ENCODE results near the gene ANKRD34B.

Gene ANKRD34B

DNA sequence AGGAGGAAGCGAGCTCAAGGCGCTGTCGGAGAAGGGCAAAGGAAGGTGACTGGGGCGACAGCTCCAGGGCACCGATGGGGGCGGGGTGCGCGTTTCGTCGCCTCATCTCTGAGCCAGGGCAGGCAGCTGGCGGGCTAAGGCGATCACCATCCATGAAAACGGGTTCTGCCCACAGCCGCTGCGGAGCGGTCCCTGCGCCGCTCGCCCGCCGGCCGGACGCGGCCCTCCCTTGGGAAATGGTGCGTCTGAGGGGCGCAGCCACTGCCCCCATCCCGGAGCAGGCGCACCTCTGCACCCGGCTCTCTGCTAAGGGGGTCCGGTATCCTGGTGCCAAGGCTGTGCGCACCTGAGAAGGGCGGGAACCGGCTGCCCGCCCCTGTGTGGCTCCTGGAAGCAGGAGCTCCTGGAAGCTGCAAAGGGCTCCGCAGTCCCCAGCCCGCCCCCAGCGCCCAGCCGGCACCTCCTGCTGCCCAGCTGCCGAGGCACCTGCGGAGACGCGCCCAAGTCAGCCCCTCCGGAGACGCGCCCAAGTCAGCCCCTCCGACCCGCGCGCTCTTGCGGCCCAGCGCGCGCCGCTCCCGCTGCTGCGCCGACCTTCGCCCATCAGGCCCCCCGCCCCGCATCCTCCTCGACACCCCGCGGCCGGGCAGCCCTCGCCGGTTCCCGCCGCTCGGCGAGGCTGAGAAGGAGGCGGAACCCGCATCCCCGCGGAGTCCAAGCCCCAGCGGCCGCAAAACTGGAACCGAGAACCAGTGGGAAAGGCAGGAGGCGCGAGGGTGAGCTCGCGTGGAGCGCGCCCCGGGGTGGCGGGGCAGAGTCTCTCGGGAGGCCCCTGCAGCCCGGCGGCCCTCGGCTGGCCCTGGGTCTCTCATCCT, 757 bp downstream of the ANKRD34B start:
- DNase-seq (ENCODE audit: low spot score) = peak; percentile 58

DNA sequence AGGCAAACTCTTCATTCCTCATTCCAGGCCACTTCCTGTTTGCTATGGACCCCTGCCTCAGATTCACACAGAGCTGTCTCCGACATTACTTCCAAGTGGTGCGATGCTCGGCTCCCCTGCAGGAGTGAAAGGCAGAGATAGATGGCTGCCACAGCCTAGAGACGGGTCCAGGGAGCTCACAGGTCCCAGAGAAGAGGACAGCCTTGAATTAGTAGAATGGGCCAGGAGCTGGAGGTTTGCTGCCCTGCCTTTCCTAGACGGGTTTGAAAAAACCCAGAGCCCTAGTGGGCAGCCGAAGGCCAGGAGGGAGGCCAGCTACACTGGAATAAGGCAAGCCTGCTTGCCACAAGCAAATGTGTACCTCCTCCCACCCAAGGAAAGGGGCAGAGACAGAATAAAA, 1.8 kb downstream of the ANKRD34B start:
- no peak for DNase-seq (ENCODE audit: low spot score)

DNA sequence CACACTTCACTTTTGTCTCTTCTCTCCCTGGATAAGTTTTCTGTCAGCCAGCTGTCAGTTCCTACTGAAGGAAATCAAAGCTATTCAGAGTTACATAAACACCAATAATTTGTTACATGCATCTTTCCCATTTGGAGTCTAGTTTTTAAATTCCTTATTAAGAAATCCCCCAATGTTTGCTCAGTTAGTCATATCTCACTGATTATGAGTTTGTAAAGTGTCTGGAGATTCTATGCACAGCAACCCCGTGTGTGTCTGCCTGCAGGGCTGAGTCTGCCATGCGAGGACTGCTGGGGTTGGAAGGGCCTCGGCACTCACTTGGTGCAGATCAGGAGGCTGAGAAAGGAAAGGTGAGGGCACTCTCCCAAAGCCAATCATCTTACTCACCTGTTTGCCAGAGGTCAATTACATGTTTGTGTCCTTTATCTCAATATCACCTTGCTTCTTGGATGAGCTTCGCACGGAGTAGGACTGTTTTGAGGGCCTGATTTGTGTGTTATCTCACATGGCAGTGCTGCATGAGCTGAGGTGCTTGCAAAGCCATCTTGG, 3.3 kb downstream of the ANKRD34B start:
- no peak for DNase-seq (ENCODE audit: low spot score)

DNA sequence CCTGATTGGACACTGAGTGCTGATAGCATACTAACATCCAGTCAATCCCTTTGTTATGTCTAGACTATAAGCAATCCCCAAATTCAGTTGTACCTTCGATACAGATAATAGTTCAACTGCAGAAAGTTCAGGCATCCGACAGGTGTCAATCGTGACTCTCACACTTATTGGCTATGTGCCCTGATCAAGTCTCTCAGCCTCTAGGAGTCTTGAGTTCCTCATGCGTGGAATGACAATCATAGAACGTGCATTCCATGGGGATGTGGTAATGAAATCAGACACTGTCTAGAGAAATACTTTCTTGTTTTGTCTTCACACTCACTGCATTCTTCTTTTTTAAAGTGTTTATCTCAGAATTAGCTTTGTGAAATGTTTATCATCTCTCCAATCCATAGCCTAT, 4.8 kb downstream of the ANKRD34B start:
- no peak for DNase-seq (ENCODE audit: low spot score)

DNA sequence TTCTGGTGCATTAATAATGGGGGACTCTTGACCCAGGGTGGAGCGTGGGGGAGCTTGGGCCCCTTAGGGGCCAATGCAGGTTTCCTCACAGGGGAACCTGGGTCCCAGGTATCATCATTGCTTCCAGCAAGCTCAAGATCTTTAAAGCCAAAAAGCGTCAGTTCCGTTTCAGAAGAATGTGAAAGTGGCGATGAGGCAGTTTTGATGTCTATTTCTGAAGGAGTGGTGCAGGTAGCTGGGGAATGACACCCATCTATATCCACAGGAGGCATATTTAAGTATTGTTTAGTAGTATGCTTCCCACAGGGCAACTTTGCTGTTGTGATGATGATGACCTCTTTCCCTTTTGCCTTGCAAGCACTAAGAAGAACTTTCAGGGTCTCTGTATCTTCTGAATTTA, 10.8 kb downstream of the ANKRD34B start:
- DNase-seq (ENCODE audit: low spot score) = no peak

DNA sequence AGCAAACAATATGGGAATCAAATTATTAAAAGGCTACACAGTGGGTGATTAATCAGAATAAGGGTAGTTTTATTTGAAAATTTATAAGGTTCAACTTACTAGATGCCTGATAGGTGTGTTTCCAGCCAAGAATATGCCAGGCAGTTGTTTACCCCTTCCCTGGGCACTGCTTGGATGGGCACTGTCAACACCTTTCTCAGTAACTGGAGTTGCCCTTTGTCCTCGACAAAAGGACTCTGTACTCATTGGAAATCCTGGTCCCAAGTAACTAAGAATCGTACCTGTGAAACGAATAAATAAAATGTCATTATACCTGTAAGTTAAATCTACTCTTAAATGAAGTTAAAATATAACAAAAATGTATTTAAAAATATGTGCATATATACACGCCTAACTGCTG, 15.0 kb downstream of the ANKRD34B start:
- DNase-seq (ENCODE audit: low spot score) = no peak

DNA sequence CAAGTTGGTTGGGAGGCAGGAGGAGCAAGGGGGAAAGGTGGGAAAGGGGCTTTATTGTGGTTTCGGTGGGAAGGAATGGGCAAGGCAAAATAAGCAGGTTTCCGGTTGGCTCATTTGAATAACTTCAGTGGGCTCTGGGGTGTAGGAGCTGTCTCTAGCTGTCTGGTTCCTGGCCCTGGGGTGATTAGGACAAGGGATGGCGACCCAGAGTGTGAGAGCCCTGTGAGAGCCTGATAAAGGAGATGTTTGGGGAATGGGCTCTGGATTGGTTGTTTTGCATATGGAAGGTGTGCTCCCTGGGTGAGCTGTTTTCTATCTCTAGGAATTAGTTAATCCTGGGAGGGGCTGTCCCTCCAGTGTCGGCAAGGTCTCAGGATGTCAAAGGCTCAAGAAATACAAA, 15.4 kb downstream of the ANKRD34B start:
- DNase-seq (ENCODE audit: low spot score) = no peak

DNA sequence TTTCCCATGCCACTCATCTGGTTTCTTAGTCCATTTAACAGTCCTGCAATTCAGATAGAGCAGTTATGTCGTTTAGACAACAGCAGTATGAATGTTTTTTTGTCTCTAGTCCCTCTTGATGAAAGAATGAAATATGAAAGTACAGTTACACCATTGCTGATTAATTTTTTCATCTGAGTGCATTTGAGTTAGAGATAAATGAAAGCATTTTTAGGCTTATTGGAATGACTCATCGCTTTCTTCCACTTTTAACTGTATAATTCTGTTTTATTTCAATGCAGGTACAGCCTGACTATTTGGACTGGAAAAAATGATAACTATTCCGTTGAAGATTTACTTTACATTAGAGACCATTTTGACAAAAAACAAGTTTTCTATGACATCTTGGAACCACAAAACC, 28.7 kb downstream of the ANKRD34B start:
- DNase-seq (ENCODE audit: low spot score) = no peak

DNA sequence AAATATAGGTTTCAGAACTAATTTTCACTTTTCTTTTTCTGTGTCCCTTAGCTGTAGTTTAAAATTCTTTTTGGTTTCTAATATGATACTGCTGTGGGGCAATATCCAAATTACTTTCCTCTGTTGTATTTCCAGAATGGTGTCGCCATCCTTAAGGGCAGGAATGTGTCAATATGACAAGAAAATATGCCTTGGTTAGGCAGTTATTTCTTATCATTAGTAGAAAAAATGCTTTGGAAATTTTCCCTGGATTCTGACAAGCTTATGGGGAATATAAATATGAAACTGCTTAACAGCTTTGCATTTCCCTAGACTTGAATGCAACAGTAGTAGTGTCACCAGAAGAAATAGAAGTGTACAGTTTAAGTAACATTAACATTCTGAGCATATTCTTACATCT, 29.4 kb downstream of the ANKRD34B start:
- no peak for DNase-seq (ENCODE audit: low spot score)

DNA sequence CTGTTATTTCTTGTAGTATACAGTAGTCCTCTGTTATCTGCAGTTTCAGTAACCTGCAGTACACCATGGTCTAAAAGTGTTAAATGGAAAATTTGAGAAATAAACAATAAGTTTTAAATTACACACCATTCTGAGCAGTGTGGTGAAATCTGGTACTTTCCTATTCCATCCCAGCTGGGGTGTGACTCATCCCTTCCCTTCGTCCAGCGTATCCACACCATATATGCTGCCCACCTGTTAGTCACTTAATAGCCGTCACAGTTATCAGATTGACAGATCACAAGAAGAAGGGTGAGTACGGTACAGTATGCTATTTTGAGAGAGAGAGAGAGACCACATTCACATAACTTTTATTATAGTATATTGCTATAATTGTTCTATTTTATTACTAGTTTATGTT, 53.3 kb downstream of the ANKRD34B start:
- DNase-seq (ENCODE audit: low spot score) = no peak

DNA sequence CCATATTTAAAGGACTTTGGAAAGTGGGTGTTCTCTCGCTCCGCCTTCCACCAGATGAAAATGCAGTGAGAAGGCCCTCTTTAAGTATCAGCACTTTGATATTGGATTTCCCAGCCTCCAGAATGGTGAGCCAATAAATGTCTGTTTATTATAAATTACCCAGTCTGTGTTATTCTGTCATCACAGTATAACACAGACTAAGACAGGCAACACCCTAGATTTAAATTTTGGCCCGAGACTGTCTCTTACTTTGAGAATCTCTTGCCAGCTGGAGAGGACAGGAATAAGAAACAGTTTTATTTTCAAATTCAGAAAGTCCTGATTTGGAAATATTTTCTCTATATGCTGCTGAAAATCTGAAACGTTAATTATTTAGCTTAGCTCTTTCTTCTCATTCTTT, 60.7 kb downstream of the ANKRD34B start:
- no peak for DNase-seq (ENCODE audit: low spot score)

DNA sequence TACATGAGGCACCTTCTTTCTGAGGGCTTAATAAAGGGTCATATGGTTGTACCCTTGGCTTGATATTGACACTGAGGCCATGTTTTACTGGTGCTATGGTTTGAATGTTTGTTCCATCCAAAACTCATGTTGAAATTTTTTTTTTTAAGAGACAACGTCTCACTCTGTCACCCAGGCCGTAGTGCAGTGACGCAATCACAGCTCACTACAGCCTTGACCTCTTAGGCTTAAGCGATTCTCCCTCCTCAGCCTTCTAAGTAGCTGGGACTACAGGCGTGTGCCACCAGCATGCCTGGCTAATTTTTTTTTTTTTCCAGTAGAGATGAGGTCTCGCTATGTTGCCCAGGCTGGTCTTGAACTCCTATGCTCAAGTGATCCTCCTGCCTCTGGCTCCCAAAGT, 61.2 kb downstream of the ANKRD34B start:
- DNase-seq (ENCODE audit: low spot score) = no peak

DNA sequence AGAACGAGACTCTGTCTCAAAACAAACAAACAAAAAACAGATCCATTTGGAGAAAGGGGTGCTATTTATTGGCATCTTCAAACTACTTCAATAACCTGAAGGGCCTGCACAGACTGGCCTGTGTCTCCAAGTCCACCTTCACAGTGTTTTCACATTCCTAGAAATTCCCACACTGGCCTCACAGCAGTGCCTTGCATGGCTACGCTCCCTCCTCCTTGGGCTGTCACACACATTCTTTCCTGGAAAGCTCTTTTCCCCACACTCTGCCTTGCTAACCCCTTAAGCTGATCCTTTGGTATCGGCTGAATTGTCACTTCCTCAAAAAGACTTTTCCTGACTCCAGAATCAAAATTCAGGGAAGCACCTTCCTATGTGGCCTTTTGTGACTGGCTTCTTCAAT, 62.4 kb downstream of the ANKRD34B start:
- DNase-seq (ENCODE audit: low spot score) = no peak
